CD4-positive, alpha-beta T cell (primary cell): ENCODE results near the gene GALNT10. TPM values are rescaled to one million over a fixed set of nuclear protein-coding genes. Genes with fewer than 3 reads are reported as not detected.

Experiments used
- ATAC-seq: fragments of 200-7000 bp; cut with Tn5 transposase; one replicate; pipeline ENCODE4 v1.10.0; 2022; ENCODE audit warnings: mild to moderate bottlenecking; ENCODE audit not compliant: poor library complexity
- CTCF ChIA-PET: fragments of 350-600 bp; sonication (Branson Sonifier 250); formaldehyde crosslinking; loops from one replicate; lab custom pipeline; 2021; ENCODE audit warnings: antibody characterized with exemption, inconsistent platforms; lab: Charles Lee
- POLR2A ChIA-PET: fragments of 350-600 bp; sonication (Branson Sonifier 250); formaldehyde crosslinking; loops from one replicate; lab custom pipeline; 2021; ENCODE audit warnings: antibody characterized with exemption, inconsistent platforms; lab: Charles Lee
- DNase-seq, 14 experiments: peaks; one replicate each; pipeline ENCODE4 v3.0.0-alpha.2; 2013 to 2020; ENCODE audit warnings: mixed read lengths in 2 of 14
- H3K27ac ChIP-seq, 2 donors: one replicate each; pipeline versions ENCODE4 v1.5.1 to v1.7.0; 2013; ENCODE audit warnings: low read length in 2 of 2, low read depth in 1 of 2, mild to moderate bottlenecking in 1 of 2
- H3K27me3 ChIP-seq, 2 experiments: 1 replicate in 1 of 2; 2 replicates in 1 of 2; pipeline versions ENCODE4 v1.6.1 to v1.7.0; 2013; ENCODE audit warnings: low read length in 2 of 2, control low read depth in 1 of 2, mild to moderate bottlenecking in 1 of 2, moderate library complexity in 1 of 2; ENCODE audit not compliant: insufficient read depth in 2 of 2, control insufficient read depth in 1 of 2
- H3K36me3 ChIP-seq: one replicate; pipeline ENCODE4 v1.6.1; 2013; ENCODE audit warnings: low read length, control low read depth; ENCODE audit not compliant: insufficient read depth
- H3K4me1 ChIP-seq: one replicate; pipeline ENCODE4 v1.6.1; 2013; ENCODE audit warnings: low read length, control low read depth; ENCODE audit not compliant: insufficient read depth
- H3K4me3 ChIP-seq: one replicate; pipeline ENCODE4 v1.5.1; 2013; ENCODE audit warnings: mild to moderate bottlenecking, low read length, moderate library complexity
- H3K9me3 ChIP-seq, 2 experiments: 1 replicate in 1 of 2; 2 replicates in 1 of 2; pipeline versions ENCODE4 v1.6.1 to v1.7.0; 2013; ENCODE audit warnings: low read length in 2 of 2, mild to moderate bottlenecking in 2 of 2, control low read depth in 1 of 2, moderate library complexity in 1 of 2; ENCODE audit not compliant: control insufficient read depth in 1 of 2, insufficient read depth in 1 of 2
- H3K27ac Mint-ChIP-seq: one replicate; pipeline ENCODE4 v1.8.0; 2020; ENCODE audit warnings: mixed read lengths
- H3K27me3 Mint-ChIP-seq: one replicate; pipeline ENCODE4 v1.8.0; 2021; ENCODE audit warnings: mixed read lengths
- H3K36me3 Mint-ChIP-seq: one replicate; pipeline ENCODE4 v1.8.0; 2021; ENCODE audit warnings: low read depth, mixed read lengths
- H3K4me1 Mint-ChIP-seq: one replicate; pipeline ENCODE4 v1.8.0; 2021; ENCODE audit warnings: low read depth, mixed read lengths
- H3K4me3 Mint-ChIP-seq: one replicate; pipeline ENCODE4 v1.8.0; 2020; ENCODE audit warnings: mild to moderate bottlenecking, mixed read lengths
- H3K9me3 Mint-ChIP-seq: one replicate; pipeline ENCODE4 v1.8.0; 2020; ENCODE audit warnings: mixed read lengths
- intact Hi-C, 2 experiments: fragments of 100-400 bp; cut with DNase I in 1 of 2; cut with micrococcal nuclease in 1 of 2; formaldehyde crosslinking; loops; one replicate each; pipeline versions ENCODE4 v1.15.1 to v1.9.0; 2023 to 2025; cut with DNase I, micrococcal nuclease
- total RNA-seq, 174 experiments: library from RNA in 2 of 174; stranded (reverse) in 2 of 174; gene quantifications; one replicate each; pipeline ENCODE4 v1.2.3 and lab custom pipeline; 2021 to 2026
- TF ChIP-seq, protein P1 (sequence below): fragments of 200-600 bp; IDR thresholded peaks from one replicate; pipeline ENCODE4 v1.8.0; 2022; ENCODE audit warnings: antibody characterized with exemption, mild to moderate bottlenecking

Gene GALNT10
- total RNA-seq, 2 experiments from 2014 or later = 21.7 to 23.0 TPM

DNA sequence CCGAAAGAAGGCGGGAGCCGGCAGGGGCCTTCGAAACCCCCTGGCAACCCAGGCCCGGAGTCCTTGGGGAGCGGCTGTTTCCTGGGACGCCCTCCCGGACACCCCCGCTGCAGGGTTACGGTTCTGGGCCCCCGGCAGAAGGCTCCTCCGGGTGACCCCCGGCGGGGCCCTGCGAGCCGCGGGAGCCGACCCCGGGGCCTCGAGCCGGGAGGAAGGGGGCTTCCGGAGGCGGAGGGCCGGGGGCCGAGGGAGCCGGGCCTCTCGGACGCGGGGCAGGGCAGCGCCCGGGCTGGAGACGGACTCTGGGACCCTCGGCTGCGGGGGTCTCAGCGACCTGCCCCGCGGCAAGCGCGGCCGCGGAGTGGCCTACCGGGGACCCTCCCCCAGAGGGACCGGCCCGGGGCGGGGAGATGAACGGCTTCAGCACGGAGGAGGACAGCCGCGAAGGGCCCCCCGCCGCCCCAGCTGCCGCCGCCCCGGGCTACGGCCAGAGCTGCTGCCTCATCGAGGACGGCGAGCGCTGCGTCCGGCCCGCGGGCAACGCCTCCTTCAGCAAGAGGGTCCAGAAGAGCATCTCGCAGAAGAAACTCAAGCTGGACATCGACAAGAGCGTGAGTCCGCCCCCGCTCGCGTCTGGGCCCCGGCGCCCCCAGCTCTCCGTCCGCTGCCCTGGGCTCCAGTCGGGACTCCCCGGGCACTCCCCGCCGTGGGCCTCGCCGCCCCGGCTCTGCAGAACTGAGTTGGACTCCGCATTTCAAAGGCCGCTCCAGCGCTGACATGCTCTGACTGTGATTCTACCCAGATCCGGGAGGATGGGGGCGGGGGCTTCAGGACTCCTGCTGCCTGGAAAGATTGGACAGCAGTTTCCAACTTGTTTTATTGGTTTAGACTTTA lies 255.9 kb downstream of the GALNT10 start:
- Mint-ChIP-seq H3K27me3 (no peaks in the 10 kb centered on the region), H3K27ac (peak overlapping the region; percentile 89), H3K4me3 (peak overlapping the region; percentile 89), H3K36me3 (peaks cover 63% of the 10 kb centered on the region), H3K9me3 (no peaks in the 10 kb centered on the region), H3K4me1 (peaks cover 68% of the 10 kb centered on the region)
- Histone ChIP-seq H3K27ac (peak overlapping the region in 1 of 2 donors; percentile 73), H3K4me1 (peaks cover 38% of the 10 kb centered on the region), H3K4me3 (peak overlapping the region; percentile 65), H3K27me3 (no peaks in the 10 kb centered on the region), H3K36me3 (peaks cover 25% of the 10 kb centered on the region), H3K9me3 (no peaks in the 10 kb centered on the region)
- peak in 13 of 14 experiments; percentile 14 to 62 (median 25) for DNase-seq
- intact Hi-C loops = loop anchor here (5.0 to 10.0 kb wide), 6 partner anchors 254 to 491 kb away; partner anchors contain the start of genes CNOT8 (in 2 of the 2), FAXDC2 (in 1 of the 2), GALNT10 (in 1 of the 2) and GEMIN5 (in 1 of the 2)
- CTCF ChIA-PET = interaction anchor here (2.4 kb wide), 1 partner anchor 374 kb away, joined by 6 read pairs; no protein-coding TSS in a partner anchor
- ATAC-seq = no peak
- TF ChIP-seq, protein P1, sequence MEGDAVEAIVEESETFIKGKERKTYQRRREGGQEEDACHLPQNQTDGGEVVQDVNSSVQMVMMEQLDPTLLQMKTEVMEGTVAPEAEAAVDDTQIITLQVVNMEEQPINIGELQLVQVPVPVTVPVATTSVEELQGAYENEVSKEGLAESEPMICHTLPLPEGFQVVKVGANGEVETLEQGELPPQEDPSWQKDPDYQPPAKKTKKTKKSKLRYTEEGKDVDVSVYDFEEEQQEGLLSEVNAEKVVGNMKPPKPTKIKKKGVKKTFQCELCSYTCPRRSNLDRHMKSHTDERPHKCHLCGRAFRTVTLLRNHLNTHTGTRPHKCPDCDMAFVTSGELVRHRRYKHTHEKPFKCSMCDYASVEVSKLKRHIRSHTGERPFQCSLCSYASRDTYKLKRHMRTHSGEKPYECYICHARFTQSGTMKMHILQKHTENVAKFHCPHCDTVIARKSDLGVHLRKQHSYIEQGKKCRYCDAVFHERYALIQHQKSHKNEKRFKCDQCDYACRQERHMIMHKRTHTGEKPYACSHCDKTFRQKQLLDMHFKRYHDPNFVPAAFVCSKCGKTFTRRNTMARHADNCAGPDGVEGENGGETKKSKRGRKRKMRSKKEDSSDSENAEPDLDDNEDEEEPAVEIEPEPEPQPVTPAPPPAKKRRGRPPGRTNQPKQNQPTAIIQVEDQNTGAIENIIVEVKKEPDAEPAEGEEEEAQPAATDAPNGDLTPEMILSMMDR = no peak
- POLR2A ChIA-PET = interaction anchor here (1.6 kb wide), 1 partner anchor 407 kb away, joined by 3 read pairs; the partner anchor contains the start of genes FAM114A2 and MFAP3

DNA sequence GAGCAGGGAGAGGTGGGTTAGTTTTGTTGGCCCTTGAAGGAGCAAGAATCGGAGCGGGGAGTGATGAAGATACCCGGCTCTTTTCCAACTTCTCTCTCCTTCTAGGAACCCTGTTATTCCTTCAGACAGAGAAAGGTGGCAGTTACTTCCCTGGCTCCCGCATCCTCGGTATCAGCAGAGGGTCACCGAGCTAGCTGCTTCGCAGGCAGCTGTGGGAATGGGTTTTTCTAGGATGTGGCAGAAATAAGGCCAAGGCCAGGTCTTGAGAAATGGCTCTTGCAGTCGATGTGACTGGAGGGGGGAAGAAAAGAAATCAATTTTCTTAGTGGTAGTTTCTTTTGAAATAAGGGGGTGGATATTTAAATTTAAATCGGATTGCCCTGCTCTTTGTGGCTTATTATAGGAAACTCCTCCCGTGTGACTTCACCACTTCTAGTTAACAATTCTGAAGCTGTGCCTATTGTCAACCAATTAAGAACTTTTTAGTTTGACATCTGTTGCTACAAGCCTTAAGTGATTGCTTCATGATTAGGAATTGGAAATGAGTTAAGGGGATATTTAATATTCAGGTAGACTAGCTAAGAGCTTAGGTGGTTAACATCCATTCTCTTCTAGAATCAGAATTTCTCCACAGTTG lies 256.7 kb downstream of the GALNT10 start:
- peaks cover 60% of the 10 kb centered on the region for H3K36me3 Mint-ChIP-seq
- H3K27me3 ChIP-seq = no peaks in the 10 kb centered on the region
- no peaks in the 10 kb centered on the region for H3K9me3 ChIP-seq
- H3K9me3 Mint-ChIP-seq = no peaks in the 10 kb centered on the region
- peak overlapping the region; percentile 85 for H3K27ac Mint-ChIP-seq
- peak overlapping the region; percentile 89 for H3K4me3 Mint-ChIP-seq
- no peaks in the 10 kb centered on the region for H3K27me3 Mint-ChIP-seq
- ATAC-seq = no peak
- peak overlapping the region in 1 of 2 donors; percentile 73 for H3K27ac ChIP-seq
- H3K4me1 ChIP-seq = peaks cover 35% of the 10 kb centered on the region
- H3K4me1 Mint-ChIP-seq = peaks cover 60% of the 10 kb centered on the region
- POLR2A ChIA-PET = interaction anchor here (1.6 kb wide), 1 partner anchor 408 kb away, joined by 3 read pairs; the partner anchor contains the start of genes FAM114A2 and MFAP3
- H3K36me3 ChIP-seq = peaks cover 28% of the 10 kb centered on the region
- DNase-seq = peak in 3 of 14 experiments; percentile 27 to 35 (median 32)
- TF ChIP-seq, protein P1 = no peak
- H3K4me3 ChIP-seq = peak overlapping the region; percentile 65
- CTCF ChIA-PET = interaction anchor here (1.4 to 2.4 kb wide), 2 partner anchors 21 to 375 kb away, joined by 3 to 6 read pairs; no protein-coding TSS in a partner anchor
- intact Hi-C loops = loop anchor here (5.0 to 10.0 kb wide), 6 partner anchors 255 to 490 kb away; partner anchors contain the start of genes CNOT8 (in 2 of the 2), FAXDC2 (in 1 of the 2), GALNT10 (in 1 of the 2) and GEMIN5 (in 1 of the 2)

DNA sequence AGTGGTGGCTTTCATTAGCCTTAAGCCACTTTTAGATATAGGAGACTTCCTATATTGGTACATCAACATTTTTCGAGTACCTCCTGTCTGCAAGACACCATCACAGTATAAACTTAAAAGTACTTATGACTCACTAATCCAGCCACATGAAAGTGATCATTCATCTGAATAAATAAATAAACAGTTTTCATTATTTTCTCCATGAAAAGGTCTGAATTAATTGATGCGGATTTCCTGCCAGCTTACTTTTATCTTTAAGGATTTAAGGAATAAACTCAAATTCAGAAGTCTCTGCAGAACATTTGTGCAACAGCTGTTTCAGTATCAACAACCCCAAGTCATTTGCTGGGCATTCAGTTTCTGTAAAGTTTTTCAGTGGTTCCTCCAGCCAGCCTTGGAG lies 259.3 kb downstream of the GALNT10 start:
- Mint-ChIP-seq H3K4me3 (peak overlapping the region; percentile 89), H3K27me3 (no peaks in the 10 kb centered on the region), H3K36me3 (peaks cover 75% of the 10 kb centered on the region), H3K9me3 (no peaks in the 10 kb centered on the region), H3K27ac (peak overlapping the region; percentile 85), H3K4me1 (peaks cover 52% of the 10 kb centered on the region)
- no peak overlapping the region for H3K4me3 ChIP-seq
- no peaks in the 10 kb centered on the region for H3K27me3 ChIP-seq
- DNase-seq (no peak), ATAC-seq (no peak)
- TF ChIP-seq, protein P1 = no peak
- CTCF ChIA-PET = no interaction called here
- no peak overlapping the region for H3K27ac ChIP-seq
- peaks cover 30% of the 10 kb centered on the region for H3K4me1 ChIP-seq
- H3K9me3 ChIP-seq = no peaks in the 10 kb centered on the region
- peaks cover 46% of the 10 kb centered on the region for H3K36me3 ChIP-seq
- POLR2A ChIA-PET = no interaction called here
- intact Hi-C loops = loop anchor here (5.0 to 10.0 kb wide), 6 partner anchors 257 to 488 kb away; partner anchors contain the start of genes CNOT8 (in 2 of the 2), FAXDC2 (in 1 of the 2), GALNT10 (in 1 of the 2) and GEMIN5 (in 1 of the 2)
